ENCODE results near the gene RNF11. TPM values are rescaled to one million over a fixed set of nuclear protein-coding genes. Genes with fewer than 3 reads are reported as not detected.

Gene RNF11
- total RNA-seq, 1 donor from 2014 or later = 15.3 TPM

DNA sequence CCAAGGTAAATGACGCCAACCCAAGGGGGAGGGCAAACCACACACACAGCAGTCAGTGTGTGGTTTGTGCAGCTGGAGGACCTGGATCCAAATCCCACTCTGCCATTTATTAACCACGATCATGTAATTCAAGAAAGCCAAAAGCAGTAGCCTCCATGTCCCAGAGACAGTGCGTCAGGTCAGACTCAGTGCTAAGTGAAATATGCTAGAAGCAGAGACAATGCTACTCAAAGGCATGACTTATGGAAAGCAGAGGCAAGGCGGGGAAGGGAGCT, 80.7 kb downstream of the RNF11 start:
- H3K27me3 Mint-ChIP-seq = no peaks in the 10 kb centered on the region
- CTCF ChIA-PET = no interaction called here
- no peaks in the 10 kb centered on the region for H3K4me1 Mint-ChIP-seq
- intact Hi-C loops (cut with micrococcal nuclease) = no loop called here
- H3K4me3 Mint-ChIP-seq = no peak overlapping the region
- H3K36me3 Mint-ChIP-seq (ENCODE audit: low read depth) = no peaks in the 10 kb centered on the region
- H3K27ac Mint-ChIP-seq = no peak overlapping the region
- no peak for DNase-seq
- no peaks in the 10 kb centered on the region for H3K9me3 Mint-ChIP-seq
- no peak for ATAC-seq (ENCODE audit: low read depth)
- TF ChIP-seq, protein P1, sequence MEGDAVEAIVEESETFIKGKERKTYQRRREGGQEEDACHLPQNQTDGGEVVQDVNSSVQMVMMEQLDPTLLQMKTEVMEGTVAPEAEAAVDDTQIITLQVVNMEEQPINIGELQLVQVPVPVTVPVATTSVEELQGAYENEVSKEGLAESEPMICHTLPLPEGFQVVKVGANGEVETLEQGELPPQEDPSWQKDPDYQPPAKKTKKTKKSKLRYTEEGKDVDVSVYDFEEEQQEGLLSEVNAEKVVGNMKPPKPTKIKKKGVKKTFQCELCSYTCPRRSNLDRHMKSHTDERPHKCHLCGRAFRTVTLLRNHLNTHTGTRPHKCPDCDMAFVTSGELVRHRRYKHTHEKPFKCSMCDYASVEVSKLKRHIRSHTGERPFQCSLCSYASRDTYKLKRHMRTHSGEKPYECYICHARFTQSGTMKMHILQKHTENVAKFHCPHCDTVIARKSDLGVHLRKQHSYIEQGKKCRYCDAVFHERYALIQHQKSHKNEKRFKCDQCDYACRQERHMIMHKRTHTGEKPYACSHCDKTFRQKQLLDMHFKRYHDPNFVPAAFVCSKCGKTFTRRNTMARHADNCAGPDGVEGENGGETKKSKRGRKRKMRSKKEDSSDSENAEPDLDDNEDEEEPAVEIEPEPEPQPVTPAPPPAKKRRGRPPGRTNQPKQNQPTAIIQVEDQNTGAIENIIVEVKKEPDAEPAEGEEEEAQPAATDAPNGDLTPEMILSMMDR (IDR thresholded peaks at IDR 0.05) = no peak
- POLR2A ChIA-PET = no interaction called here

DNA sequence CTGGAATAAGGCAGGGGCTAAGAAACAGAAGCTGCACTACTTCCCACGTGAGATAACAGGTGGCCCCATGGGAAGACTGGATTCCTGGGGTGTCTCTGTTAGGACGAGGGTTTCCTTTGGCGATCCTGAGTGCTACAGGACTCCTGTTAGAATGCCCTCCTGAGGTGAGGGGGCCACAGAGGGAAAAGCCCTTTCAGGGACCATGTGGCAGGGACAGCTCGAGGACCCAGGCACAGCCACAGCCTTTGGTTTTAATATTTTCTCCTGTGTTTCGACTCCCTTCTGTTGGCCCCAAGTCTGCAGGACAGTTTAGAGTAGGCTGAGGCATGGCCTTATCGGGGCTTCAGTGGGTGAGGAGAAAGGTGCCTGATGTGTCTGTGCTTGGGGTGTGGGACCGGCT, 81.7 kb downstream of the RNF11 start:
- DNase-seq (no peak), ATAC-seq (ENCODE audit: low read depth) (no peak)
- TF ChIP-seq, protein P1 (IDR thresholded peaks at IDR 0.05) = no peak
- Mint-ChIP-seq H3K36me3 (ENCODE audit: low read depth) (no peaks in the 10 kb centered on the region), H3K27ac (no peak overlapping the region), H3K4me1 (no peaks in the 10 kb centered on the region), H3K4me3 (no peak overlapping the region), H3K27me3 (no peaks in the 10 kb centered on the region), H3K9me3 (no peaks in the 10 kb centered on the region)
- POLR2A ChIA-PET = no interaction called here
- CTCF ChIA-PET = no interaction called here
- intact Hi-C loops (cut with micrococcal nuclease) = no loop called here

DNA sequence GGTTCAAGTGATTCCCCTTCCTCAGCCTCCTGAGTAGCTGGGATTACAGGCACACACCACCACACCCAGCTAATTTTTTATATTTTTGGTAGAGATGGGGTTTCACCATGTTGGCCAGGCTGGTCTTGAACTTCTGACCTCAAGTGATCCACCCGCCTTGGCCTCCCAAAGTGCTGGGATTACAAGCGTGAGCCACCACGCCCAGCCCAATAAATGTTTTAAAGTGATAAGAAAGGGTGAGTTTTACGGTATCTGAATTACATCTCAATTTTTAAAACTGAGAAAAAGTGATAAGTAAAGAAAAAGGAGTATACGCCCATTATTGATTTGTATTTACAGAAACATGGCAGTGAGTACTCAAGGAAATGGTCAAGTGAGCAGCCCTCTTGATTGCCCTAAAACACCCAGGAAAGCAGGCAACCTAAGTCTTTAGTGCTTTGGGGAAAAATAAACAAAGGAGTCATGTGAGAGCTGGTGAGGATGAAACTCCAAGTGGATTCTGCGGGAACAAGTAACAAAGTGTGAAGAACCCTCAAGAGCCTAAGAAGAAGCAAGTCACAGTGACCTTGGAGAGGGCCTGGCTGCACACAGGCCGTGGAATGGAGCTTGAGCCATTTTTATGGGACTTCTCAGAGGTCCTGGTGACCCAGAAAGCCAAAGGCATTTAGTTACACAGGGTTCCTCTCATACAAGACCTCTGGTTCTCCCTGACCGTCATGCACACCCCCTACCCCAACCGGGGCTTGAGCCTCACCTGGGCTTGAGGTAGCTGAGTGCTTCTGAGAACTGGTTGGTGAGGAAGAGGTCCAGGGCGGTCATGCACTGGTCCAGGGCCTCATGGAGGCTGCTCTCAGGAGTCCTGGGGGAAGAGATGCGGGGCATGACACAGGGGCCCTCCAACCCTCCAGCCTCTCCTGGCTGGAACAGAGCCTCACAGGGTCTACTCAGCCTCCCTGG, 85.2 kb downstream of the RNF11 start:
- Mint-ChIP-seq H3K9me3 (no peaks in the 10 kb centered on the region), H3K4me1 (no peaks in the 10 kb centered on the region), H3K36me3 (ENCODE audit: low read depth) (no peaks in the 10 kb centered on the region), H3K27ac (no peak overlapping the region), H3K27me3 (peaks cover under 1% of the 10 kb centered on the region), H3K4me3 (no peak overlapping the region)
- intact Hi-C loops (cut with micrococcal nuclease) = no loop called here
- TF ChIP-seq, protein P1 (IDR thresholded peaks at IDR 0.05) = no peak
- POLR2A ChIA-PET = interaction anchor here (0.6 kb wide), 1 partner anchor 264 kb away, joined by 5 read pairs; no protein-coding TSS in a partner anchor
- DNase-seq (no peak), ATAC-seq (ENCODE audit: low read depth) (no peak)
- CTCF ChIA-PET = no interaction called here

DNA sequence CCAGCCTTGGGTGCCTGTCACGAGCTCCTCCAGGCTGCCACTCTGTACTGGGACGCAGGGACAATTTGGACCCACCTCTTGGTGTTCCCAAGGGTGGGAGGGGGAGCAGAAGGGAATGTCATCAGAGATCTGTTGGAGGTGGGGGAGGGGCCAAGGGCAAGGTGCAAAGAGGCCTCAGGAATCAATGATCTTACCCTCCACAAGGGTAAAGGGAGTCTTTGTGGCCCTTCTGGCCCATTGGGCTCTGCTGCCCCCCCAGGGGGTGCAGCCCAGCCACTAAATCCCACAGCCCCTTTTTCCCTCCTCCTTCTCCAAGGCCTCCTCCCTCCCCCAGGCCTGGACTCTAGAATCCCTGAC, 85.8 kb downstream of the RNF11 start:
- no peaks in the 10 kb centered on the region for H3K9me3 Mint-ChIP-seq
- ATAC-seq (ENCODE audit: low read depth) (no peak), DNase-seq (no peak)
- ChIA-PET POLR2A (interaction anchor here (0.6 kb wide), 1 partner anchor 263 kb away, joined by 5 read pairs; no protein-coding TSS in a partner anchor), CTCF (no interaction called here)
- H3K4me1 Mint-ChIP-seq = no peaks in the 10 kb centered on the region
- TF ChIP-seq, protein P1 (IDR thresholded peaks at IDR 0.05) = no peak
- intact Hi-C loops (cut with micrococcal nuclease) = no loop called here
- H3K4me3 Mint-ChIP-seq = no peak overlapping the region
- no peaks in the 10 kb centered on the region for H3K36me3 Mint-ChIP-seq (ENCODE audit: low read depth)
- no peak overlapping the region for H3K27ac Mint-ChIP-seq
- peaks cover 4% of the 10 kb centered on the region for H3K27me3 Mint-ChIP-seq

DNA sequence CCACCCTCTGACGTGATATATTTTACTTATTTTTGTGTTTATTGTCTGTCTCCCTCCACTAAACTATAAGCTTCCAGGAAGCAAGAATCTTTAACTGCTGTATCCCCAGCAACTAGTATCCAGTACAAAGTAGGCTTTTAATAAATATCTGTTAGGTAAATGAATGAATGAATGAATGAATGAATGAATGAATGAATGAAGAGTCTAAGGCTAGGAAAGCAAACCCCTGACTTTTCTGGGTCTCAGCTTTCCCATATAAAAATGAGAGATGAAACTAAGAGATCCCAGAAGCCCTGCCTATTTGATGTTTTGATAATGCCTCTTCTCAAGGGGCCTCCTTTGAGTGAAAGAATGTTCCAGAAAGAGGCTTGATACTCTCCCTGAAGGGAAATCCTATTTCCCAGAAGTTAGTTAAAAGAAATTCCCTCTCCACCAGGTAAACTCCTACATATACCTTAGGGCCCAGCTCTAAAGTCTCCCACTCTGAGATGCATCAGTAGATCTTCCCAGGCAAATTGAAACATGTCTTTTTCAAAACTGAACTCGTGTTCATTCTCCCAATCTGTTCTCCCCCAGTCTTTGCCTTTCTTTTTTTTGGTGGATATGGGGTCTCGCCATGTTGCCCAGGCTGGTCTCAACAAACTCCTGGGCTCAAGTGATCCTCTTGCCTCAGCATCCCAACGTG, 86.5 kb downstream of the RNF11 start:
- ChIA-PET CTCF (no interaction called here), POLR2A (no interaction called here)
- Mint-ChIP-seq H3K4me3 (no peak overlapping the region), H3K36me3 (ENCODE audit: low read depth) (no peaks in the 10 kb centered on the region), H3K4me1 (no peaks in the 10 kb centered on the region), H3K27me3 (peaks cover 4% of the 10 kb centered on the region), H3K27ac (no peak overlapping the region), H3K9me3 (no peaks in the 10 kb centered on the region)
- DNase-seq = no peak
- intact Hi-C loops (cut with micrococcal nuclease) = no loop called here
- no peak for ATAC-seq (ENCODE audit: low read depth)
- TF ChIP-seq, protein P1 (IDR thresholded peaks at IDR 0.05) = no peak
